Activated CD8-positive, alpha-beta T cell treated with anti-CD3 and anti-CD28 coated beads for 36 hours (primary cell): ENCODE data around the gene FCN2. TPM values are rescaled to one million over a fixed set of nuclear protein-coding genes. Genes with fewer than 3 reads are reported as not detected.

Experiments
- ATAC-seq: fragments of 200-7000 bp; cut with Tn5 transposase; one replicate; pipeline ENCODE4 v1.10.0; 2021; ENCODE audit warnings: mild to moderate bottlenecking, moderate library complexity
- CTCF ChIA-PET: fragments of 350-600 bp; sonication (Branson Sonifier 250); formaldehyde crosslinking; loops from one replicate; lab custom pipeline; 2021; ENCODE audit warnings: antibody characterized with exemption; lab: Charles Lee
- POLR2A ChIA-PET: fragments of 350-600 bp; sonication (Branson Sonifier 250); formaldehyde crosslinking; loops from one replicate; lab custom pipeline; 2021; ENCODE audit warnings: antibody characterized with exemption; lab: Charles Lee
- DNase-seq: peaks from one replicate; pipeline ENCODE4 v3.0.0-alpha.2; 2020
- H3K27ac Mint-ChIP-seq: one replicate; pipeline ENCODE4 v1.8.0; 2021; ENCODE audit warnings: mild to moderate bottlenecking, mixed read lengths
- H3K27me3 Mint-ChIP-seq: one replicate; pipeline ENCODE4 v1.8.0; 2021; ENCODE audit warnings: mixed read lengths
- H3K36me3 Mint-ChIP-seq: one replicate; pipeline ENCODE4 v1.8.0; 2021; ENCODE audit warnings: low read depth, mixed read lengths
- H3K4me1 Mint-ChIP-seq: one replicate; pipeline ENCODE4 v1.8.0; 2021; ENCODE audit warnings: low read depth, mixed read lengths
- H3K4me3 Mint-ChIP-seq: one replicate; pipeline ENCODE4 v1.8.0; 2021; ENCODE audit warnings: mild to moderate bottlenecking, moderate library complexity, mixed read lengths
- H3K9me3 Mint-ChIP-seq: one replicate; pipeline ENCODE4 v1.8.0; 2021; ENCODE audit warnings: mixed read lengths
- intact Hi-C: fragments of 100-400 bp; cut with micrococcal nuclease; formaldehyde crosslinking; loops from one replicate; pipeline ENCODE4 v1.10.0; 2022
- total RNA-seq, 2 experiments: library from RNA; stranded (reverse); gene quantifications; one replicate each; pipeline ENCODE4 v1.2.3, GENCODE V29; 2021
- TF ChIP-seq, protein P1 (sequence below): fragments of 200-600 bp; IDR thresholded peaks from one replicate; pipeline ENCODE4 v1.8.0; 2022; ENCODE audit warnings: antibody characterized with exemption, mild to moderate bottlenecking

The FCN2 gene
- total RNA-seq, 2 experiments from 2014 or later = not detected

DNA sequence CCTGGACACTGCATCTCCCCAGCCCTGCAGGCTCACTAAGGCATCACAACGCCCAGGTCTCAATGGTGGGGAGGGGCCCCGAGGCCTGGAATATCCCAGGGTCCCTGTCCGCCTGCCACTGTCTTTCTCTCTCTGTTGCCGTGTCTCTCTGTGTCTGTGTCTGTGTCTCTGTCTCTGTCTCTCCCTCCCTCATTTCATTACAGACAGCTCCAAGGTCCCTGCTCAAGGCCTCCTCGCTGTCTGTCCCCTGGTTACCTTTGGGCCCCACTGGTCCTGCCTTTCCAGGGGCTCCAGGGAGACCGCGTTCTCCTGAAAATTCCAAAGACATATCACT, 33.9 kb downstream of the FCN2 start:
- H3K27ac Mint-ChIP-seq = no peak overlapping the region
- ATAC-seq = no peak
- H3K4me3 Mint-ChIP-seq = no peak overlapping the region
- no peaks in the 10 kb centered on the region for H3K9me3 Mint-ChIP-seq
- TF ChIP-seq, protein P1, sequence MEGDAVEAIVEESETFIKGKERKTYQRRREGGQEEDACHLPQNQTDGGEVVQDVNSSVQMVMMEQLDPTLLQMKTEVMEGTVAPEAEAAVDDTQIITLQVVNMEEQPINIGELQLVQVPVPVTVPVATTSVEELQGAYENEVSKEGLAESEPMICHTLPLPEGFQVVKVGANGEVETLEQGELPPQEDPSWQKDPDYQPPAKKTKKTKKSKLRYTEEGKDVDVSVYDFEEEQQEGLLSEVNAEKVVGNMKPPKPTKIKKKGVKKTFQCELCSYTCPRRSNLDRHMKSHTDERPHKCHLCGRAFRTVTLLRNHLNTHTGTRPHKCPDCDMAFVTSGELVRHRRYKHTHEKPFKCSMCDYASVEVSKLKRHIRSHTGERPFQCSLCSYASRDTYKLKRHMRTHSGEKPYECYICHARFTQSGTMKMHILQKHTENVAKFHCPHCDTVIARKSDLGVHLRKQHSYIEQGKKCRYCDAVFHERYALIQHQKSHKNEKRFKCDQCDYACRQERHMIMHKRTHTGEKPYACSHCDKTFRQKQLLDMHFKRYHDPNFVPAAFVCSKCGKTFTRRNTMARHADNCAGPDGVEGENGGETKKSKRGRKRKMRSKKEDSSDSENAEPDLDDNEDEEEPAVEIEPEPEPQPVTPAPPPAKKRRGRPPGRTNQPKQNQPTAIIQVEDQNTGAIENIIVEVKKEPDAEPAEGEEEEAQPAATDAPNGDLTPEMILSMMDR = no peak
- no peaks in the 10 kb centered on the region for H3K36me3 Mint-ChIP-seq
- CTCF ChIA-PET = no interaction called here
- intact Hi-C loops = no loop called here
- POLR2A ChIA-PET = no interaction called here
- no peak for DNase-seq
- H3K27me3 Mint-ChIP-seq = peaks cover 10% of the 10 kb centered on the region
- H3K4me1 Mint-ChIP-seq = no peaks in the 10 kb centered on the region

DNA sequence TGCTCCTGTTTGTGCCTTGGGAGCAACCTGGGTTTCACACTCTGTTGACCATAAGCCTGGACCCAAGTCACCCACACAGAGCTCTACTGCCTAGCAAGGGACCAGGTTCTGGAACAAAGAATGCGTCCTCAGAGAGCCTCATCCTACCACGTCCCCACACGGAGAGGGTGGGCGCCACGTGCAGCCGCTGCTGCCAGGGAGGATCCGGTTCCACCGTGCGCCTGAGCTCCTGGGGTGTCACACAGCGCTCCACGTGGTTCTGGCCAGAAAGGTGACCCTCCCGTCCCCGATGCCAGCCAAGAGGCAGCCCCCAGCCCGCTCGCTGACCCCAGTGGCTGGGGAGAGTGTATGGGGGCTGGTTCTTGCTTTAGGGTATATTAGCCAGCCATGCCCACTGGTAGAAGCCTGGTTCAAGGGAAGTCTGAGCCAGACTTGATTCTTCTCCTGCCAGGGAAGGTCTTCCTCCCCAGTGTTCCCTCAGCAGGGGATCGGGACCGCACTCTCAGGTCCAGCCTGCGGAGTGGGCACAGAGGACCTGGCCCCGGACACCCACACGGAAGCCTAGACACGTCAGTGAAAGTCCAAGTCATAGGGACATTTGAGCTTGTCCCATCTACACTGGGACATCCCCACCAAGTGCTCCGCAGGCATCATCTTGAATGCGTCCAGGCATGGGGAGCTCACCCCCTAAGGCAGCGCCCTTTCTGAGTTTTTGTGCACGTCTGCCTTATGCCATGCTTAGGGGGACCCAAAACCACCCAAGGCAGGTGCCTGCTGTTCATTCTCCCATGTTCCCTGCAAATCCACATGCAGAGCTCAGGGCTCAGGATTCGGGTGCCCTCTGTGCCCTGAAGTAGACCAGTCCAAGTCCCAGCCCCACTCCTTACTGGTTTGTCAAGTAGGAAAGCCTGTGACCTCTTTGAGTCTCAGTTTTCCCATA, 34.7 kb downstream of the FCN2 start:
- peaks cover 5% of the 10 kb centered on the region for H3K27me3 Mint-ChIP-seq
- TF ChIP-seq, protein P1 = no peak
- ChIA-PET POLR2A (no interaction called here), CTCF (no interaction called here)
- intact Hi-C loops = no loop called here
- ATAC-seq = no peak
- H3K9me3 Mint-ChIP-seq = peaks cover 4% of the 10 kb centered on the region
- no peak overlapping the region for H3K4me3 Mint-ChIP-seq
- H3K27ac Mint-ChIP-seq = no peak overlapping the region
- H3K4me1 Mint-ChIP-seq = no peaks in the 10 kb centered on the region
- no peaks in the 10 kb centered on the region for H3K36me3 Mint-ChIP-seq
- DNase-seq = no peak

DNA sequence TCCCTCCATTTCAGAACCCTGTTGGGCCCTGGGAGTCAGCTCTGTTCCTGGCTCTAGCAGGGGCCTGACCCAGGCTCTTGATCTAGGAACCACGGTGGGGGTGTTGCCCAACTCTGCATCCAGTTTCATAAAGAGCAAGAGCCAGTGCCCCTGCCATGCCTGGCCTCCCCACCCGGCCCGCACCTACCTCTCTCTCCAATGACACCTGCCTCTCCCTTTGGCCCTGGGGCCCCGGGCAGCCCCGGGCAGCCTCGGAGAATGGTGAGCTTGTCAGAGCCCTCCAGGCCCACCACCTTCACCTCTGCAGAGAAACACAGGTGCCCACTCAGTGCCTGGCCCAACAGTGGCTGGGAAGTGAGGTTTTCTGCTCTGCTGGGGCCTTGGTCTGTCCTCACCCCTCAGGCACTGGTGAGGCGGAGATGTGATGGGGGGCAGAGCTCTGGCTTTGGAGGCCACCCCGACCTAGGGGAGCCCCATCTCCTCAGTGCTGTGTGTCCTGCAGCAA, 35.6 kb downstream of the FCN2 start:
- Mint-ChIP-seq H3K9me3 (peaks cover 4% of the 10 kb centered on the region), H3K4me3 (no peak overlapping the region), H3K36me3 (no peaks in the 10 kb centered on the region), H3K27me3 (peaks cover 2% of the 10 kb centered on the region), H3K27ac (no peak overlapping the region), H3K4me1 (no peaks in the 10 kb centered on the region)
- ATAC-seq (no peak), DNase-seq (no peak)
- TF ChIP-seq, protein P1 = no peak
- intact Hi-C loops = no loop called here
- CTCF ChIA-PET = no interaction called here
- POLR2A ChIA-PET = no interaction called here

DNA sequence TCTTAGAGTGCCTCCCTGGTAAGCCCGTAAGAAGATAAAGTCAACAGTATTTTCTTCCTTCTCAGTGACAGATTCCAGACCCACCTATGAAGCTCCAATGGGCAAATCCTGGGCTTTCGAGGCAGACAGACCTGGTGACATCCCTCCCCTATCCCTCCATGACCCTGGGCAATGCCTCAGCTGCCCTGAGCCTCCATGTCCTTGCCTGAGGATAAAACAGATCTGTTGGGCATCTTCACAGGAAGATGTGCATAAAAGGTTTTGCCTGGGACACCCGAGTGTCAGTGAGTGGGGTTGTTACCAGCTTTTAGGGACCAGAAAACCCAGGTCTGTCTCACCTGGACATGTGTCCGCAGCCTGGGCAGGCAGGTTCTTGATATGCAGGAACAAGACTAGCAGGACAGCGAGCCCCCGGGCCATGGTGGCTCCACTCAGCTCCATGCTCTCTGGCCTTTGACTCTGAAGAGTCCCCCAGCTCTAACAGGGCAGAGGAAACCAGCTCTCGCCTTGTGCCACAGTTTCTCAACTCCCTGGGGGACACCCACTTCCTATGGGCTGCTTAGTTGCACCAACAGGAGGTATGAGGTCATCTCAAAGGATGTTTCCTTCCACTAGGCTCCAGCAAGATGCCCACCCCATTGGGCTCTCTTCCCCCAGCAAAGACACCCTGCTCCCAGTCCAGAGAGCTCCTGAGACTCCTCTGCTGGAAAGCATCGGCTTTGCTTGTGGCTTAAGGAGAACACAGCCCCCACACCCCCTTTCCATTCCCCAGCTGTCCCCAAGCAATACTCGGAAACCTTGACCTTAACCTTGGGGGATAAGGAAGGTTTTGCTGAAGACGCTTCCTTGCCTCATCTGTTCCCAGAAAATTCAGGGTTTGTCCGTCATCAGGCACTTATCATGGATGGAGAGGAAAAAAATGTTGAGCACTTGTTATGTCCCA, 37.1 kb downstream of the FCN2 start, which contains the start of gene FCN1:
Gene FCN1 (minus strand): TSS at position 482 of the 943 bp plus-strand sequence. CDS start 41 bp downstream, at position 441.
- no peak for DNase-seq
- peaks cover 4% of the 10 kb centered on the region for H3K9me3 Mint-ChIP-seq
- no peak within 1 kb of the TSS for H3K27ac Mint-ChIP-seq
- no peaks in the 10 kb centered on the region for H3K4me1 Mint-ChIP-seq
- H3K36me3 Mint-ChIP-seq = no peaks in the 10 kb centered on the region
- peaks cover 2% of the 10 kb centered on the region for H3K27me3 Mint-ChIP-seq
- TF ChIP-seq, protein P1 = no peak
- no peak for ATAC-seq
- ChIA-PET POLR2A (no interaction called here), CTCF (no interaction called here)
- H3K4me3 Mint-ChIP-seq = no peak within 1 kb of the TSS
- intact Hi-C loops = no loop called here
